H54 (cell line): Measurements from ENCODE around the gene LCMT1.
"Not testable (repeated sequence)": the region's sequence is repeated elsewhere in the genome, so short reads cannot be mapped to it uniquely, and the experiment has no call there.

Experiments used
- DNase-seq: peaks from one replicate; pipeline ENCODE4 v3.0.0; 2011; ENCODE audit warnings: low spot score, mixed read lengths; ENCODE audit not compliant: insufficient read length
- FAIRE-seq: peaks from 3 replicates; lab custom pipeline; 2011; peaks lifted over from hg19 to GRCh38; lab: Jason Lieb, UNC
- POLR2A ChIP-seq: IDR thresholded peaks from 2 replicates; pipeline ENCODE4 v1.6.1; 2011; ENCODE audit warnings: low read depth, mild to moderate bottlenecking, low read length

The LCMT1 gene

GRCh38 chr16:25109643-25110042 is 1.9 kb upstream of the LCMT1 start:
- DNase-seq, result peak; percentile 69
- FAIRE-seq, result peak; percentile 86
- no peak for TF ChIP-seq POLR2A

- DNase-seq (no peak), FAIRE-seq (no peak)
- no peak for TF ChIP-seq POLR2A
These were observed 1.1 kb upstream of the LCMT1 start for GRCh38 chr16:25110387-25110947.

GRCh38 chr16:25114121-25114520 is 2.6 kb downstream of the LCMT1 start:
- no peak for DNase-seq
- FAIRE-seq, result no peak
- no peak for TF ChIP-seq POLR2A

- DNase-seq (no peak), FAIRE-seq (no peak)
- TF ChIP-seq POLR2A, result no peak
These were observed 7.5 kb downstream of the LCMT1 start for GRCh38 chr16:25118851-25119578.

- FAIRE-seq (no peak), DNase-seq (no peak)
- TF ChIP-seq POLR2A, result no peak
These were observed 10.5 kb downstream of the LCMT1 start for GRCh38 chr16:25121824-25122600.

GRCh38 chr16:25124503-25124902 is 13.0 kb downstream of the LCMT1 start:
- FAIRE-seq (no peak), DNase-seq (no peak)
- TF ChIP-seq POLR2A, result no peak

- FAIRE-seq, DNase-seq: not testable (repeated sequence)
These were observed 14.6 kb downstream of the LCMT1 start for GRCh38 chr16:25126086-25126666.

- DNase-seq (peak; percentile 54), FAIRE-seq (peak; percentile 97)
- TF ChIP-seq POLR2A, result no peak
These were observed 15.3 kb downstream of the LCMT1 start for GRCh38 chr16:25126820-25127232.

- DNase-seq, FAIRE-seq: not testable (repeated sequence)
These were observed 21.2 kb downstream of the LCMT1 start for GRCh38 chr16:25132751-25133150.

- FAIRE-seq, result no peak
- DNase-seq, result no peak
These were observed 22.7 kb downstream of the LCMT1 start for GRCh38 chr16:25134166-25134700.

GRCh38 chr16:25135254-25135878 is 23.8 kb downstream of the LCMT1 start:
- FAIRE-seq, result peak; percentile 74
- no peak for TF ChIP-seq POLR2A
- peak; percentile 52 for DNase-seq

More at GRCh38 chr16:25134166-25134700, 22.7 kb downstream of the LCMT1 start:
- TF ChIP-seq POLR2A, result no peak

- TF ChIP-seq POLR2A, result no peak
- no peak for DNase-seq
- FAIRE-seq, result no peak
These were observed 26.6 kb downstream of the LCMT1 start for GRCh38 chr16:25138130-25138529.

- DNase-seq, result no peak
- no peak for FAIRE-seq
- TF ChIP-seq POLR2A, result no peak
These were observed 28.9 kb downstream of the LCMT1 start for GRCh38 chr16:25140459-25140858.
